Inferior parietal cortex (tissue), 1 donor: ENCODE measurements around the gene INPP5E.

Source experiments
- DNase-seq: peaks from one replicate; pipeline ENCODE4 v3.0.0-alpha.2; 2016; ENCODE audit errors: extremely low spot score

INPP5E gene

DNA sequence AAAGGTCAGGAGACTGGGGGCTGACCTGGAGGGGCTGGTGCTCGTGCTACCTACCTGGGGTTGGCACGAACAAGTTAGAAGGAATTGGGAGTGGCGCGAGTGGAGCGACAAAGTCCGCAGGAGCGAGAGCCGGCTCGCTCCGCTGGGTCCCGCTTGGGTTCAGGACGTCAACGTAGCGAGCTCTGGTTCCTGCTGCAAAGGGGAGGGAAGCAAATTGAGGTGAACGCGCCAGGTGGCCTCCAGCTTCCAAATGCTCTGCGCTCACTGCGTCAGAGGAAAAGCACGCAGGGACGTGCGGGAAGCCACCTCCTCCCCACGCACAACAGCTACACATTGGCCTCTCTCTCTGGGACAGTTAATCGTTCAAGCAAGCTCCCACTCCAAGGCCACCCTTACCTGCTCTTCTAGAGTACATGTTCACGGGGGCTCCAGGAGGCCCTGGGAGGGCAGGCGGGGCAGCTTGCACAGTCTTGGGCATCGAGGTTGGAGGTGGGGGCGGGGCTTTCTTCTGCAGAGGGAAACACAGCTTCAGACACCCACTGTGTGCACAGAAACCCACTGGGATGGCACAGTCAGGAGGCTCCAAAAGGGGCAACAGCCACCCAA, 7.6 kb upstream of the INPP5E start:
- no peak for DNase-seq

DNA sequence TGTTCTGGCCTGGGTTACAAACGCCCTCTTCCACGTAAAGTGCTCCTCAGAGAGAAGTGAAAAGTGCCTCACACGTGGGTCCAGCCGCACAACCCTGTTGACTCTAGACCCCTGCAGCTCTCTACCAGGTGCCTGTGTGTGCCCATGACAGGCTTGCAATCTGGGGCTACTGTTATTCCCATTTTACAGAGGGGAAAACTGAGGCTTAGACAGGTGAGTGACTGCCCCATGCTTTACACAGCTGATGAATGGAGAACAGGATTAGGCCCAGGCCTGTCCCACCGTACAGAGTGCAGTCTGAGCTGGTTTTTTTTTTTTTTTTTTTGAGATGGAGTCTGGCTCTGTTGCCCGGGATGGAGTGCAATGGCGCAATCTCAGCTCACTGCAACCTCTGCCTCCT, 6.2 kb upstream of the INPP5E start:
- no peak for DNase-seq

DNA sequence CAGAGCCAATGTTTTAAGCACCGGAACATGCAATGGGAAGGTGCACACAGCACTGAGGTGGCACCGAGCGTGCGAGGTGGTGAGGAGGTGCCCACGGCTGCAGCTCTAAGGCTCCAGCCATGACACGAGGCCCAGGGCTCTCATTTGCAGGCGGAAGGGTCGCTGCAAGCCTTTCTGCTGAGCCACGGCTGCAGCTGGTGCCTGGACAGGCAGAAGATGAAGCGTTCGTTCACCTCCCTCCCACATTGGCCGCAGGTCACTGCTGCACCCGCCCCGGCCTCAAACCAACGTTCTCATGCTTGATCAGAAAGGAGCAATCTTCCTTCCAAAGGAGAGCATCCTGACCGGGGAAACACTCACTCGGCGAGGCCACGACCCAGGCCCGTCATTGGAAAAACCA, 4.5 kb upstream of the INPP5E start:
- DNase-seq: no peak

GRCh38 chr9:136443687-136444086, 4.0 kb upstream of the INPP5E start:
- no peak for DNase-seq

DNA sequence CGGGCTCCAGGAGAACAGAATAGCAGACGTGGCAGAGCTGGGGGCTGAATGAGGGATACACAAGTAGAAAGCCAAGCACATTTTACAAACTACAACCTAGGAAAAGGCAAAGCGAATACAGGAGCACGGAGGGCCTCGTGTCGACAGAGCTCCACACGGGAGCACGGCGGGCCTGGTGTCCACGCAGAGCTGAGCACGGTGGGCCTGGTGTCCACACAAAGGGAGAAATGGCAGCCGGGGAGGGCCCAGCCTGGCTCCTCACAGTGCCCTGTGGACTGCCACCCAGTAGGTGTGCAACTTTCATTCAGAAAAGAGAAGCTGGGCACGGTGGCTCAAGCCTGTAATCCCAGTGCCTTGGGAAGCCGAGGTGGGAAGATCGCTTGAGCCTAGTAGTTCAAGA, 3.4 kb upstream of the INPP5E start:
- no peak for DNase-seq

DNA sequence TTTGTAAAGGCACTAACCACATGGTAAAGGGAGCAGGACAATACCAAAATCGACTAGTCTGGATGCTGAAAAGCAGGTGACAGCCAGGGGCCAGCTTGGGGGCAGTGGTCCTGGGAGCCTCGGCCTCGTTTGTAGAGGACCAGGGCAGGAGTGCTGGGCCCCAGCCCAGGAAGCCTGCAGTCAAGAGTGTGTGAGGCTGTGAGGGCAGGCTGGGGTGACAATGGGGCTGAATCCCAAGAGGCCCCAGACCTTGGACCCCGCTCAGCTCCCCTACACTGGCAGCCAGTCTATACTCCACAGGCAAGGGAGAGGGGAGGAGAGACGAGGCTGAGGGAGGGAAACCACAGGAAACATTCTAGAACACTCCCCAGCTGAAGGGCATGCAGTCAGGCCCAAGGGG, 2.6 kb upstream of the INPP5E start:
- DNase-seq: no peak

GRCh38 chr9:136441681-136442245, 2.1 kb upstream of the INPP5E start:
- DNase-seq: no peak

- no peak for DNase-seq
Observed at GRCh38 chr9:136441191-136441680, 1.6 kb upstream of the INPP5E start.

- DNase-seq: no peak
Observed at GRCh38 chr9:136438548-136439480, 831 bp downstream of the INPP5E start.

GRCh38 chr9:136437839-136438547, 1.7 kb downstream of the INPP5E start:
- DNase-seq: no peak

- DNase-seq: no peak
Observed at GRCh38 chr9:136437430-136437829, 2.2 kb downstream of the INPP5E start.

DNA sequence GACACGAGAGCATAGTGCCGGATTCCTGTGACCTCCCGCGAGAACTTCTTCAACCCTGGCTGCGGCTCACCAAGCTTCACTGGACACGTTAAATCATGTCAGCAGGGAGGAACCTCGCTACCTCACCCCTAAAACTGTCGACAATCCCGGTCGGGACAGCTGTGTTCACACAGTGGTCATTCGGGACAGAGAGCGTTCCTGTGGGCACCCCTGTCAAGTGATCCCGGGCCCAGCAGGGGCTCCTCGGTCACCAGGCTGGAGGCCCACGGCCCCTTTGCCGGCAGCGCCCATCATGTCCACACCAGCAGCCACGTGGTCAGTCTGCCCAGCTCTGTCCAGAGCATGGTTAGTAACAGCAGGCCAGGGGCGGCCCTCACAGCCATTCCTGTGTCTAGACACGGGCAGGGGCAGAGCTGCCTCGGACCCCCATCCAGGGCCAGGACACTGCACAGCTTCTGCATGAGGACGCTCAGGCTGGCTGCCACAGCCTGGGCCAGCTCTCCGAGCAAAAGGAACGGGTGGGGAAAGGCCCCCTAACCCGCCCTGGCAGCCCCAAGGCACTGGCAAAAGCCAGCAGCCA, 3.5 kb downstream of the INPP5E start:
- DNase-seq: no peak

DNA sequence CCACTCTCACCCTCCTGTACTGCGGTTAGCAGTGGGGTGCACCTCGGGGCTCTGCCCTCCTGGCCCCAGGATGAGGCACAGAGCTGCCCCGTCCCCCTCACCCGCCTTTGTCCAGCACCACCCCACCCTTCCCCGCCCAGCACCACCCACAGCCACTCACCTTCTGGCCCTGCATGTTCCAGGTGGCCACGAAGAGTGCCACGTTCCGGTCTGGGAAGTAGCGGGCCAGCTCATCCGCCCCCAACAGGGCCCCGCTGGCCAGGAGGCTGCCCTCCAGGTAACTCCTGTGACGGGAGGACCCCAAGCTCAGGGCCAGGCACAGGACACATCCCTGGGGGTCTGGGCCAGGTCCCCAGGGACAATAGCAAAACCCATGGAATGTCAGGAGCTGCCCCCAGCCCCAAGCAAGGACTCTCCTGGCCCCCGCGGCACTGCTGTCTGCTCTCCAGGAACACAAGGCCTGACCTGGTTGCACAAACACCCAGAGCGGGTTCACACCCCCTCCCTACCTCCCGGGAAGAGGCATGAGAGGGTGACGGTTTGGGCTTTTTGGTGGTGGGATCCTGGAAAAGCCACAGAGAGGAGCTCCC, 5.0 kb downstream of the INPP5E start:
- no peak for DNase-seq

DNA sequence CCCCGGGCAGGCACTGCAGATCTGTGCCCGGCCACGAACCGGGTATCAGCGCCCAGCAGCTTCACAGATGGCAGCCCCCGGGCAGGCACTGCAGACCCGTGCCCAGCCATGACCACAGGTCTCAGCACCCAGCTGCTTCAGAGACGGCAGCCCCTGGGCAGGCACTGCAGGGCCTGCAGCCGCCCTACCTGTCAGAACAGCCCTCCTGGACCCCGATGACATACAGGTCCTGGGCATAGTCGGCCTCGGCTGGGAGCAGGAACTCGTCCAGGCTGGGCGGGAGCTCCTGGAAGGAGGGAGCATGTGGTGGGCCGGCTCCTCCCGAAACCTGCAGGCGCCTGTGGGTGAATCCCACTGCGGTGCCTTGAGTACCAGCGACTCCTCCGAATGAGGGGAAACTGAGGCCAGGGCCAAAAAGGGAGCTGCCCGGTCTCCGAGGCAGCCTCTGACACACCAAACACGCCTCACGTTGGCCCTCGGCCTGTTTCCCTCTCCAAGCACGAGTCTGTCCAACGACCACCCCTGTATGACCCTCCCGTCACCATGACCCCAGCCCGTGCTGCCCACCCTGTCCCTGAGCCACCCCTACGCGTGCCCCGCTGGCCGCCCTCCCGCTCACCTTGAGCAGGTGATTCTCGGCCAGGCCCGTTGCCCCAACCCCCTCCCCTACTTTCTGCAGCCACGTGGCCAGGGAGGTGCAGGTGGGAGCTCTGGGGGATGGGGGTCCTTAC, 5.6 kb downstream of the INPP5E start:
- DNase-seq: no peak

DNA sequence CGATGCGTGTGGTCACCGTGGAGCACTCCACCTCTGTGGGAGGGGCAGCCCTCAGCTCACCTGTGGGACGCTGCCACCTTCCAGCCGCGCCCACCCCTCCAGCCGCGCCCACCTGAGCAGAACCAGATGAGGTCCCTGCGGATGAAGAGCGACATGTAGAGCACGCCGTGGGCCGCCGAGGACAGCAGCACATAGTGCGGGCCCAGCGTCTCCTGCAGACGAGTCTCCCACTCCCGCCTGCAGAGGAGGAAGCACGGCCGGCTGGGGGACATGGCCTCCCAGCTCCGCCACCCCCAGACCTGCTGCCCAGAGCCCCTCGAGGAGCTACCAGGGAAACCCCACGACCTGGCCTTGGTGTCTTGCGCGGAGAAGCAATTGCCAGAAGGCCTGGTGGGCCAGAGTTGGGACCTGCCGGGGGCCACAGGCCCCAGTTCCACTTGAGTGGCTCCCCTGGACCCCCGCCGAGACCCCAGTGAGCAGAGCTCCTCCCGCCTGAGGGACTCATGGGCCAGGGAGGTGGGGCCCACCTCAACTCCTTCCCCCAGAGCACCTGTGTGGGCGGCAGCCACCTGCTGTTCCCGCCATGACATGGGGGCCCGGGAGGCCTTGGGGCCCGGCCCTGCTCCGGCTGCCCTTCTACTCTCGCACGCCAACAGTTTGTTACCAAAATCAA, 6.5 kb downstream of the INPP5E start:
- no peak for DNase-seq

- no peak for DNase-seq
Observed at GRCh38 chr9:136432591-136432990, 7.1 kb downstream of the INPP5E start.

DNA sequence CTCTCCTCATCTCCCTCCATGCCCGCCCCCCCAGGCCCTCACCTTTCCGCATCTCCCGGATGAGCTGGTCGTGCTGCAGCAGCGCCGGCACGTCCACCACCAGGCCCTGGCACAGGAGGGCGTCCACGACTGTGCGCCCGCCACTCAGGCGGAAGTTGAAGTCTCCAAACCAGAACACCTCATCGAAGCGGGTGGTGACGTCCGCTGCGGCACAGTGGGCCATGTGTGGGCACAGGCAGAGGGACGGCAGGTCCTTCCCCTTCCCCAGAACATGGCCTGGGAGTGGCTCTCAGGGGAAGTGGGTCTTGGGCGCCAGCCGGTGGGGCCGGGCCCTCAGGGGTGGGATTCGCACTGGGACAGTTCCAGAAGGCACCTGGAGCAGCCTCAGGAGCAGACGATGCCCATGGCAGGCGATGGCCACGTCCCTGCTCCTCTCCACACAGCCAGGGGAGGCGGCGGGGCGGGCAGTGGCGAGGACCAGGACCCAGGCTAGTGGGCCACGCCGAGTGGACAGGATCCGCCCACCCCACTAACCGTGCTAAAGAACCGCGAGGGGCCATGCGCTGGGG, 7.8 kb downstream of the INPP5E start:
- no peak for DNase-seq

- DNase-seq: no peak
Observed at GRCh38 chr9:136430588-136431234, 8.9 kb downstream of the INPP5E start.
